ENCODE measurements around the gene CCDC66.
A peak's percentile ranks its signal among the peaks of the same experiment; 100 is the strongest.

CCDC66 gene

DNA sequence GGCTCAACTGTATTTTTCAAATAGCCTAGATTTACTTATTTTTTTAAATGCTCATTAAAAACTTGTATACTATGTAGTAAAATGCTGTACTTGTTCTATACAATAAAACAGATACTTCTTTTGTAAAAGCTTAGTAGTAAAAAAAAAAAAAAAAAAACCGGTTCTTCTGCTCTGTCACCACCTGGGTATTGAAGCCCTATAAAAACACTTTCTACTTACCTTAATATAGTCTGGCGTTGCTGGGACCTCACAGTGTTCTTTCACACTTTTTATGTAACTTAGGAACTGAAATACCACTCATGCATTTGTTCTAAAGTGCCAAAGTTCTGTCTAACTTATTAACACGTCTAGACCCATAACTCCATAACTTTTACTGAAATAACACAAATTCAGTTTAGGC, 64.7 kb downstream of the CCDC66 start:
- FAIRE-seq = no peak

DNA sequence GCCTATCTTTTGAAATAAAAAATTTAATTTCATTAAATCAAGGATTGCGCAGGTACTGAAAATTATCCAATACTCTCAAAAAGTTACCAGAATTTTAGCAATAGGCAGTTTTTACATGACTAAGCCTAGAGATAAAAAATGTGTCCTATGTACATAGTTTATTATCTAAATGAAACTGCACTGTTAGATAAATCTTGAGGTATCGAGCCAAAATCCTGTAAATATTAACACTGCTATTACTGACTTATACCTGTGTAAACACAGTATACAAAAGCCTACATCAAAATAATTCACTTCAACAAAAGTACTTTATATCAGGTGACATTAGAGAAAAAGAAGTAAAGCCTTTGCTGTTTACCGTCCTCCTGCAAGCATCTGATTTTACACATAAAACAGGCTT, 65.4 kb downstream of the CCDC66 start:
- no peak for FAIRE-seq
- no peak for DNase-seq (ENCODE audit: low spot score)

More for the DNA sequence above, 64.7 kb downstream of the CCDC66 start:
- DNase-seq (ENCODE audit: low spot score) = no peak

DNA sequence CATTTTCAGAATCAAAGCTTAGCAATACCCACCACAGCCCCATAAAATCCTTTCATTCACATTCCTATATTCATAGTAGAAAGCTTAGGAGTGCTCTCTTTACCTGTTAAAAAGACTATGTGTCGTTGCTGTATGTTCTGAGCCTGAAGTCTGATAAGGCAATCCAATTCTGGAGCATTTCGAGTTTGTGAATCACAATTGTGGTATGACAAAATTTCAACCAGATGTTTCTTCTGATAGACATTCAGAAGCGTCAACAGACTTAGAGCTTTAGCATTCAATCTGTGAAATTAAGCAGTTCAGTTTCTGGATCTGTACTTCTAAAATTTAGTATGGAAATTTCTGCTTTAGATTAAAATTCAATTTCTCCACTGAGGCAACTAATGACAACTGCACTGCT, 67.8 kb downstream of the CCDC66 start:
- FAIRE-seq = no peak
- DNase-seq (ENCODE audit: low spot score) = no peak

DNA sequence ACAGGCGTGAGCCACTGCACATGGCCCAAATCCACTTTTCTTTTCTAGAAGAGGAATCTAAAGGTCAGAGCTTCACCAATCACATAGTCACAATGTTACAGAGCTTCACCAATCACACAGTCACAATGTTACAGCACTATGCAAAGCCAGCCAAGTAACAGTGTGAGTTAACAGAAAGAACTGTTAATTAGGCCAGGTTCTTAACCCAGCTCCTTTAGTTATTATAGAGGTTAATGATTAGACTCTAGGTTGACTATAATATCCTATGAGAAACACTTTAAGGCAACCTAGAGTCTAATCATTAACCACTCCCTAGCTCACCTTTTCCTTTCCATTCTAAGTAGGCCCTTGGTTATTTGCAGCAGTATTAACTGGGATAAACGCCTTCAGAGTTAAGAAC, 72.1 kb downstream of the CCDC66 start:
- DNase-seq (ENCODE audit: low spot score) = no peak
- no peak for FAIRE-seq

DNA sequence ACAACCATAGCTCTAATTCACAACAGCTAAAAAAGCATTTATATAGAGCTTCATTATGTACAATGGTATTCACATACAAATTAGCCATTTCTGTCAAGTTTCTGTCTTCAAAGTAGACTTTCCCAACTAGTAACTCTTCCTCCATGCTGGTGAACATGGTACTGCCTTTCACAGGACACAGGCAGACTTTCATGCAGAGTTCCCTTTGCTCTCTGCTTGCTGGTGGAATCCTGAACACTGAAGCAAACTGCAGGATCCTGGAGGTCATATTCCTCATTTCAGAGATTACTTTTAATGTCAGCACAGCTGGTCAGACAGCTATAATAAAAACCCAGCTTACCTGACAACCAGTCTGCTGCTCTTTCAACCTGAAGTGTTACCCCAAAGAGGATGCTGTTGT, 72.5 kb downstream of the CCDC66 start:
- no peak for FAIRE-seq
- no peak for DNase-seq (ENCODE audit: low spot score)

DNA sequence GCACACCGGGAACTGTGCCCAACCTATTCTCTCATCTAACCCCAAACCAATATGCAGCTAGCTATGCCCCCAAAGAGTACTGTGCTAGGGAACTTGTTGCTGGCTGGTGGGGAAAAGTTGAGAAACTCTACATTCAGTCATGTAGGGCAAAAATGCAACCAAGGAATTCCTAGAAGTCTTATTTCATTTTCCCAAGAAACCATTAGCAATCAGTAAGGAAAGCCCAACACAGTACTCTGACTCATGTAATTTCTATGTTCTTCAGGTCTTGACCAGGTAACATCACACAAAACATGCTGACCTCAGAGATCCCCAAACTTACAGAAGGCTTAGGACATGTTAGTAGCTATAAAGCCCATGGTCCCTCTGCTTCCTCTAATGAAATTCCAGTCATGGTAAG, 74.0 kb downstream of the CCDC66 start:
- FAIRE-seq (no peak), DNase-seq (ENCODE audit: low spot score) (no peak)

DNA sequence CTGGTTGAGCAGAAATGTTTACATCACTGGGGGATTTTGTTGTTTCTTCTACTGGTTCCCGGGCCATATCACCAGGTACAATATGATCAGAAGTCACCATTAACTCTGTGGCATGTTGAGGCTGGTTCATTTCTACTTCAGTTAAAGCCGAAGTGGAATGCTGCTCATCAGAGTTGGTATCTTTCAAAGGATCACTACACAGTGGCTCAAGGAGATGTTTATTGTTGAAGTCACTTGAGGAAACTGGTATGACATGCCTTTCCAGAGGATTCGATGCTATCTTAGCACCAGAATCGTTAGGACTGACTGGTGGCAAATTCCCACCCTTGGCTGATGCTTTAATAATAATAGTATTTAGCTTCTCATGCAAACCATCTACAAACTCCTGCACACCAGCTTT, 76.2 kb downstream of the CCDC66 start:
- no peak for DNase-seq (ENCODE audit: low spot score)
- no peak for FAIRE-seq

DNA sequence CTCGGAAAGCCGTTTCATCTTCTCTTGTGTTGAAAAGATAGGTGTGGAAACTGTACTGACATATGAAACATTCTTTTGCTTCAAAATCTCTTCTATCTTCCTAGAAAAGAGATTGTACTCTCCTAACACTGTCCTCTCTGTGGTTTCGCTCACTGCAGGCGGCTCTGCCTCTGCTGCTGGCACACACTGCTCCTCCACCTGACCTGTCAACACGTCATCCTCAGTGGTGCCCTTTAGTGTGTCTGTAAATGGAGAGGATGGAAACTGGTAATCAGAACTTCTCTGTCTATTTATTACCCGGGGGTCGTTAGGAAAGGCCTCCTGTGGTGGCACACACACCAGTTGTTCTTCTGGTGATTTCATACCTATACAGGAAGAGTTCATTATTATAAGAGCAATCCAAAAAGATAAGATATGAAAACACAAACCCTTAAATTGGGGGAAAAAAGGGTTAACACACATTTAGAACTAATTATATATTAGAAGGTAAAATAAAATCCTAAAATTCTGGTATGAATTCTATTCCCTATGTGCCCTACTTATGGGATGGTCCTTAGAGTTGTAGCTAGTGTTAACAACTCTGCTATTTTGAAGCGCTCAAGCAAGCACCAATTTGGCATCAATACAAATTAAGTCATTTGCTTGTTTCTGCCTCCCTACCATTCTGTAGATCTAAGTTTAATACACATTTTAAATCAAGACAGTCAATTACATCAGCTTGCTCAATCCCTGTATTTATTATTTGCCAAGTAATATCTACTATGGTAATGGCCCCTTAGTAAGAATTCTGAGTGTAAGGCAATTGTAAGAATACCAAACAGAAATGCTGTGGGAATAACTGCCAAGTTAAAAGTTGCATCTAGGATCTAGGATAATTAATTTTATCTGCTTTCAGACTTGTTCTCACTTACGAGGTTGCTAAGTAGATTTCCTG, 76.9 kb downstream of the CCDC66 start:
- FAIRE-seq (no peak), DNase-seq (ENCODE audit: low spot score) (no peak)

DNA sequence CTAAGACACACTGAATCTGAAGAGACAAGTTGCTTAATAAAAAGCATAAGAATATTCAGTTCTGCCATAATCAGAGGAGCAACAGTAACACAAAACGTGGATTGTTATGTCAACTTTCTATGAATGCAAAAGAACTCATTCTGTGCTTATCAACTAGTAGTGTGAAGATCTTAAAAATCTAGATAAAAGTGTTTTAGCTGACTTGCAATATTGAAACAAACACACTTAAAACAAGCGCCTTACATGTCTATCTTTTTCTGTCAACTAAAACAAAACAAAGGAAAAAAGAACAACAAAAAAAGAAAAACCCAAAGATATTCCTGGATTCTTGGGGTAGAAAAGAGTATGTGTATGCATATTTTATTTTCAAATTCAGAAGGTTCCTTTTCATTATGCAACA, 88.4 kb downstream of the CCDC66 start:
- FAIRE-seq = no peak
- DNase-seq (ENCODE audit: low spot score) = no peak

DNA sequence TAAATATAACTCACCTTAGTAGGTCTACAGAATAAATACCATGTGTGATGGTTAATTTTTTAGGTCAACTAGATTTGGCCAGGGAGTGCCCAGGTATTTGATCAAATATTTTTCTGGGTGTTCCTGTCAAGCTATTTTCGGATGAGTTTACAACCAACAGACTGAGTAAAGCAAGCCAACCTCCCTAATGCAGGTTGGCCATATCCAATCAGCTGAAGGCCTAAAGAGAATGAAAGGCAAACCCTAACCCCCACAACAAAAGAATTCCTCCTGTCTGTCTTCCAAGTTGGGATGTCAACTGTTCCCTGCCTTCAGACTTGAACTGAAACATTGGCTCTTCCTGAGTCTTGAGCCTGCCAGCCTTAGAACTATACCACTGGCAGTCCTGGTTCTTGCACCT, 97.5 kb downstream of the CCDC66 start:
- FAIRE-seq (no peak), DNase-seq (ENCODE audit: low spot score) (no peak)

DNA sequence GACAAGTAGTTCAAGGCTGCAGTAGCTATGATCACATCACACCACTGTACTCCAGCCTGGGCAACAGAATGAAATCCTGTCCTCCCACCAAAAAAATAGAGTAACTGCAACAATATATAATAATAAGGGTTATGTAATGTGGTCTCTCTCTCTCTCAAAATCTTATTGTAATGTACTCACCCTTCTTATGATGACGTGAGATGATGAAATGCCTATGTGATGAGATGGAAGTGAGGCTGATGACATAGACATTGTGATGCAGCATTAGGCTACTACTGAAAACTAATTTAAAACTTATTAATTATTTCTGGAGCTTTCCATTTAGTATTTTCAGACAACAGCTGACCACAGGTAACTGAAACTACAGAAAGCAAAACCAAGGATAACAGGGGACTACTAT, 98.7 kb downstream of the CCDC66 start:
- no peak for DNase-seq (ENCODE audit: low spot score)
- no peak for FAIRE-seq

DNA sequence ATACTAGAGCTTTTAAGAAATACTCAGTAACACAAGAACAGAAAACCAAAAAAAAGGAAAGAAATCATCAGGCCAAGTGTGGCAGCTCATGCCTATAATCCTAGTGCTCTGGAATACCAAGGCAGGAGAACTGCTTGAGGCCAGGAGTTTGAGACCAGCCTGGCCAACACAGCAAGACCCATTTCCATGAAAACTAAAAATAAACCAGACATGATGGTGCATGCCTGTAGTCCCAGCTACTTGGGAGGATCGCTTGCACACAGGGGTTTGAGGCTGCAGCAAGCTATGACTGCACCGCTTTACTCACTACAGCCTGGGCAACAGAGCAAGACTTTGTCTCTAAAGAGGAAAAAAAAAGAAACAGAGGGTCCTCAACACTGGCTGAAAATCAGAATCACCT, 107.8 kb downstream of the CCDC66 start:
- FAIRE-seq (no peak), DNase-seq (ENCODE audit: low spot score) (no peak)

DNA sequence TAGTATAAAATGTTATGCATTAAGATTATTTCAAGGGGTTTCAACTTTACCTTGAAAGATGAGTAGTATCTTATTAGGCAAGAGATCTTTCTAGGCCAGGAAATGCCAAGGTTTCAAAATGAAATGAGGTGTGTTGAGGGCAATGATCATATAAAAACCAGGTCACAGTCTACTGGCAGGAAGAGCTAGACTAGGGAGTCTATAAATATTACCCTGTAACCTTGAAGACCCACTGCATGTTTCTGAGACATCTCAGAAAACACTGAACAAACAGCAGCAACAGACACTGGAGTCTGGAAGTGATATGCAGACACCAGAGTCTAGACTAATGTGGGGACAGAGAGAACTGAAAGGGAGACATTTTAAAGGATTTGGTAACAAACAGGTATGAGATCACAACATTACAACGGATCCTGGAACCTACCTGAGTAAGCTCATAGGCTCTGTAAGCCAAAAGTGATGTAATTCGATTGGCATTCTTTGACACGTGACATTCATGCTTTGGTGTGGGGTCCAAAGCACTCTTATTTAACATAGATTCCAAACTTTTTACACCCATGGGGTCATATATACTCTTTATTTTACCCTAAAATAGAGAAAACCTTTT, 111.1 kb downstream of the CCDC66 start:
- FAIRE-seq (no peak), DNase-seq (ENCODE audit: low spot score) (peak; percentile 16)

Data from urothelium cell line (cell line).